Amniotic stem cell (primary cell): ENCODE results near the gene MPI.
"Not testable (repeated sequence)": the region's sequence is repeated elsewhere in the genome, so short reads cannot be mapped to it uniquely, and the experiment has no call there.

Experiments used
- DNase-seq: peaks from one replicate; lab custom pipeline; 2025; lab: John Stamatoyannopoulos, UW

MPI gene

DNA sequence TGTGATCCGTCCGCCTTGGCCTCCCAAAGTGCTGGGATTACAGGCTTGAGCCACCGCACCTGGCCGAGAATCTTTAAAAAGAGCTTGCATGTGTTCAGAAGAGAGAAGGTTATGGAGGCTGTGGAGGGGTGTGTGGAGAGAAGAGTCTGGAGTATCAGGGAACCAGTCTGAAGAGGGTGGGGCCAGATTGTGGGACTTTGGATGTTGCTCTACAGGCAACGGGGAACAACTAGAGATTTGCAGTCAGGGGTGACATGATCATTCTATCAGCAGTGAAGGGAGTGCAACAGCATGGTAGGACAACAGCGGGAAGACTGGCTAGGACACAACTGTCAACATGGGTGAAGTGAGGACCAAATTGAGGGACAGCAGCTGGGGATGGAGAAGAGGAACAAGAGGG is 25.5 kb upstream of the MPI start:
- DNase-seq, result no peak

DNA sequence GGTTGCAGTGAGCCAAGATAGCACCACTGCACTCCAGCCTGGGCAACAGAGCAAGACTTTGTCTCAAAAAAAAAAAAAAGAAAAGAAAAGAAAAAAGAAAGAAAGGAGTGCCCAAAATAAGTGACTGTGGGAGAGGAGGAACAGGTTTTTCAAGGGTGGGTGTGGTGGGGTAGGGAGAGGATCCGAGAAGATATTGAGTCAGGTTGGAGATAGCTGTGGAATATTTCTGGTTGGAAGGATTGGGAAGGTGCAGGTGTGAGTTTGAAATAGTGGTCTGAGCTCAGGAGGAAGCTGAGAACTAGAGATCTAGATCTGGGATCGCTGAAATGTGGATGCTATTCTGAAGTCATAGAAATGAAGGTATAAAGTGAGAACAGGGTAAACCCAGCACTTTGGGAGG is 24.5 kb upstream of the MPI start:
- DNase-seq, result no peak

GRCh38 chr15:74866090-74866489 is 23.8 kb upstream of the MPI start:
- DNase-seq, result peak; percentile 29

DNA sequence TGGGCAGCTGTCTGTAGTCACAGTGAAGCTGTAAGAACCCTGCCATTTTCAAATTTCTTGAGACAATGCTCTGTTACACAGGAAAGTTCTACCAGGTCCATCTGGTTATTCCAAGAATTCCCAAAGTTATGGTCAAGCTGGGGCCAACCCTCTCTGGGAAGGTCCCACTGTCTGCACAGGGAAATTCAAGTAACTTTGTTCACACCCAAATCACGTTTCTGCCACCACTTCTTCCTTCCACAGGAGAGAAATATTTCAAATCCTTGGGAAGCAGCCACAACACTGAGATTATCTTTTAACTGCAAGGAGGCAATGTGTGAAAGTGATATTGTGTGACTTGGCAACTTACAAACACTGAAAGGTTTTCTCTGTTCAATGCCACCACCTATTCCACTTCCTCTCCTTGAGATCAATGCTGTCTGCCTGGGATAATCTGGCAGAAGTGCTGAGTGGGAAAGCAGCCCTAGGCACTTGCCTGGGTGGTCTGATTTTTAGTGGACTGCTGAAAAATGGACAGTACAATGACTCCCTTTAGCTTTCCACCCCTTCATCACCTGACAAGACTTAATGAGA is 22.3 kb upstream of the MPI start:
- DNase-seq, result no peak

DNA sequence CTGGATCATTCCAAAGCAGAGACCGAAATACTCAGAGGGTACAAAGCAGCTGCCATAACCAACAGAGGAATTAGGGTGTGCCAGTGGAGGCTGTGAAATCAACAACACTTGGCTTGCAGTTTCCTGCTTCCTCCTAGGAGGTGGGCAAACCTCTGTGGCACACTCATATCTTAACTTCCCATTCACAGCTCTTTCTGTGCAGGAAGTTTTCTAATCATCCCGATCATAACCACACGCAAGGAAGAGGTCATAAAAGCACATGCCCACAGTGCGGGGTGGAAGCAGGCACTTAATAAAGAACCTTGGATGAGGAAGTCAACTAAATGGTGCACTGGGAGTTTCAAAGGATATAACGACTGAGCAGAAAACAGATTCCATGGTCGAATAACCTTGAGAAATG is 21.8 kb upstream of the MPI start:
- no peak for DNase-seq

- no peak for DNase-seq
Observed at GRCh38 chr15:74869372-74869725, 20.5 kb upstream of the MPI start.

DNA sequence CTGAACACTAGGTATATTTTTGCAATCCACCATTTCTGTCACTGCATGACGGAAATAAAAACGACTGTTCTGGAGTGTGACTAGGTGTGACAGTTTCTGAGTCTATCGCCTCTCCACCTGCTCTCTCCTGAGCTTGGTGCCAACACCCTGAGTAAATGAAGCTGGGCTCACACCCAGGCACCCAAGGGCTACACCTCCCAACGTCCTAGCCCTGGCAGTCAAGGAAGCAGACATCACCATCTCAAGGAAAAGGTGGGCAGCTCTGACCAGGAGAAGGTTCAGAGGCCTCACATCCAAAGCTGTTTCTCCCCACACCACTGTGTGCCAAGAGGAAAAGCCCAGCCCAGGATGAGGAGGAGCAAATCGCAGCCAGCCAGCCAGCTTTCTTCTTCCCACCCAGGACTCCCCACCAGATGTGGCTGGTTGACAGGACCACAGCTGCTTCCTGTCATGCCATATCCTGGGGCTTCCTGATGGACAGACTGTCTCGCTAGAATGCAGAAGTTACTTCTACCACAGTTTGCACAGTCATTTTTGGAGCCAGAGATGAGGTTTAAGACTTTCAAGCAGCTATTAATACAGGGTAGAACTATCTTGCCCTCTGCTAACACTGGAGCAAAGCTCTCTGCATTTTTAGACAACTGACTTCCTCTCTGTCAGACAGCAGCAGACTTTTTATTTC is 20.0 kb upstream of the MPI start:
- no peak for DNase-seq

GRCh38 chr15:74870436-74871215 is 19.2 kb upstream of the MPI start:
- no peak for DNase-seq

GRCh38 chr15:74872702-74873035 is 17.2 kb upstream of the MPI start:
- no peak for DNase-seq

DNA sequence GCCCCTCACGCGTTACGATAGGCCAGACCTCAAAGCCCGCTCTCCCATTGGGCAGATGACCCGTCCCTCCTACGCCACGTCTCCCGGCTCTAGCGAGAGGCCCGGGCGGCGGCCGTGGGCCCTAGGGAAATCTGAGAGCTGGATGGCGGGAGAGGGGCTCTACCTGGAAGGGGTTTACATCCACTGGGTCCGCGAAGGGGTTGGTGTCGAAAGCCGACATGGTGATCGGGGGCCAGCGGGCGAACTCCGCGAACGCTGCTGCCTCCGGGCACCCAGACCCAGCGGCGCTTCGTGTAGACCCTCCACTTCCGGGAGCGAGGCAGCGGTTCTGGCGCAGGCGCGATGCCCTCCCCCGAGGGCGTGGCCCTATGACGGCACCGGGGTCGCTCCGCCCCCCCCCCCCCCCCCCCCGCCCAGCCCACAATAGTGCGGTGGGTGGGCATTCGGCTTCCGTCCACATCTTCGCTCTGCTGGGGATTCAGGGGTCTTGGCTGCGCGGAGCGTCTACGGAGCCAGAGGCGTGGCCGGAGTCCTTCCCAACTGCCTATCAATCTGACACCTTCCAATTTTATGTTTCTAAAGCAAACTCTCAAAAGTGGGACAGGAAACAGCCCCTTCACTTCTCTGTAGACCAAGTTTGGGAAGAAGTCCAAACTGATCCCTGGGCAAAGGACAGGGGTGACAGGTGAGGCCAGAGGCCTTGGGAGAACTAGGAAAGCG is 16.6 kb upstream of the MPI start, which contains the start of gene SCAMP2:
SCAMP2 (minus strand) TSS at position 330 of the 720 bp plus-strand sequence; CDS start at position 220, 110 bp downstream.
- peak; percentile 85 for DNase-seq

DNA sequence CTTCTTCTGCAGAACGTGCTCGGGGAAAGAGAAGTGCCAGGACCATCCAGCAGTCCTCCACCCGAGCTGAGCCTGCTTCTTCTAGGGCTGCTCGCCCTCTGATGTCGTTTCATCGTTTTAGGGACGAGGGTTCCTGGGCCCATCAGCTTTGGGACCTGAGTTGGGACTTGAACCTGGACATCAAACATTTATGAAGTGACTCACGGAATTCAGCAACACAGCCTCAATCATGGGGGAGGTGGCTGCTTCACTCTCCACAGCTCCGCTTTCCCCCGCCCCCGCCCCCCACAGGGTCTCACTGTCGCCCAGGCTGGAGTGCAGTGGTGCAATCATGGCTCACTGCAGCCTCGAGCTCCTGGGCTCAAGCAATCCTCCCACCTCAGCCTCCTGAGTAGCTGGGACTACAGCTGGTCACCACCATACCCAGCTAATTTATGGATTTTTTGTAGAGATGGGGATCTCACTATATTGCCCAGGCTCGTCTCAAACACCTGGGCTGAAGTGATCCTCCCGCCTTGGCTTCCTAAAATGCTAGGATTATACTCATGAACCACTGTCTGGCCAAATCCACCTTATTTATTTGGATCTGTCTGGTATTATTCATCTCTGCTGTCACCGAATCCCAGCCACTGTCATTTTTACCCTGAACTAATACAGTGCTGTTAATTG is 16.0 kb upstream of the MPI start:
- no peak for DNase-seq

DNA sequence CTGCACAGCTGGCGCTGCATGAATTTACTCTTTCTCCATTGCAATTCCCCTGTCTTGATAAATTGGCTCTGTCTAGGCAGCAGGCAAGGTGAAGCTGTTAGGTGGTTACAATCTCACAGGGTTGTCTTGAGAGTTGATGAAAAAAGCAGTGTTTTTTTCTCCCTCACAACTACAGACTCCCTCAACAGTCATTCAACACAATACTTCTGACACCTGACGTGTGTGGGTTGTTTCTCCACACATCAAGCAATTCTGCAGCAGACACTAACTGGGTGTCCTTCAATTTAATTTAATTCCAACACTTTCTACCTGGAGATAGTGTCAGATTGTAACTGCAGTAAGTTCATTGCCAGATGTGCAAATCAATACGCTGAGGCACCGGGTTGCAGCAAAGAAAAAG is 11.6 kb upstream of the MPI start:
- no peak for DNase-seq

DNA sequence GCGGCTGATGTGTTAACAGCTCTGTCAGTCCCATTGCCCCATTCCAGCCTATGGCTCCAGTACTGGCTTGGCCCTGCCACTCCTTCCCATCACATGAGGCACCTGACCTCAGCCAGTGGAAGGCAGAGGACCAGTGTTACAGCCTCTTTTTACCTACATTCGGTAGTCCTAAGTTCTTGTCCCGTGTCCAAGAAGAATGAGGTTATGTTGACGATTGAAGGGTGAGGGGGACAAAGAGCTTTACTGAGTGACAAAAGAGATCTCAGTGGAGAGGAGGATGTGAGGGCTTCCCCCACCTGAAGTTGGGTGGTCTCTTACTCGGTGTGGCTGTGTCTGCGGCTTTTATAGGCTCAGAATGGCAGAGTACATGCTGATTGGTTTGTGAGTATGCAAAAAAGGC is 7.3 kb upstream of the MPI start:
- DNase-seq, result no peak

- DNase-seq, result no peak
Observed at GRCh38 chr15:74884428-74885223, 5.2 kb upstream of the MPI start.

GRCh38 chr15:74885461-74885860 is 4.4 kb upstream of the MPI start:
- no peak for DNase-seq

DNA sequence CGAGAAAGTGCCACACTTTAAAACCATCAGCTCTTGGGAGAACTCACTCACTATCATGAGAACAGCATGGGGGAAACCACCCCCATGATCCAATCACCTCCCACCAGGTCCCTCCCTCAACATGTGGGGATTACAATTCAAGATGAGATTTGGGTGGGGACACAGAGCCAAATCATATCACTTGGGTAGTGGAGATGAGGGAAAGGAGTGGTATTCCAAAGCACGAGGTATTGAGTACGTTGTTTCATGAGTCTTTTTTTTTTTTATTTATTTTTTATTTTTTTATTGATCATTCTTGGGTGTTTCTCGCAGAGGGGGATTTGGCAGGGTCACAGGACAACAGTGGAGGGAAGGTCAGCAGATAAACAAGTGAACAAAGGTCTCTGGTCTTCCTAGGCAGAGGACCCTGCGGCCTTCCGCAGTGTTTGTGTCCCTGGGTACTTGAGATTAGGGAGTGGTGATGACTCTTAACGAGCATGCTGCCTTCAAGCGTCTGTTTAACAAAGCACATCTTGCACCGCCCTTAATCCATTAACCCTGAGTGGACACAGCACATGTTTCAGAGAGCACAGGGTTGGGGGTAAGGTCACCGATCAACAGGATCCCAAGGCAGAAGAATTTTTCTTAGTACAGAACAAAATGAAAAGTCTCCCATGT is 2.2 kb upstream of the MPI start:
- not testable (repeated sequence) for DNase-seq

DNA sequence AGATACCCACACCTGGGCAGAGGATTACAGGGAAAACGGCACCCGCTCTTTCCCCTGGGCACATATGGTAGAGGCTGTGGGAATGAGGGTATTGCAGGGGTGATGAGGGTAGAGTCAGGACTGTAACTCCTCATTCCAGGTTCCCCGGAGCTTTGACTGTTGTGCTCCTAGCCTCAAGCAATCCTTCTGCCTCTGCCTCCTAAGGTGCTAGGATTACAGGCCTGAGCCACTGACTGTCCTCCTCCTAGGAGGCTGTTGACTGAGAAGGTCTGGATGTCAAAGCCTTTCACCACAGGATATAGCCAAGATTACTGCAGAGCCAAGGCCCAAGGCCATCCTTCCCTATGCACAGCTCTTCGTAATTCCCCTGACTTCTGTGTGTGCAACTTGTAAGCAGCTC is 1.1 kb upstream of the MPI start:
- no peak for DNase-seq

GRCh38 chr15:74889390-74889882 is 406 bp upstream of the MPI start:
- DNase-seq, result no peak

GRCh38 chr15:74890665-74890960 is 771 bp downstream of the MPI start:
- DNase-seq, result no peak

DNA sequence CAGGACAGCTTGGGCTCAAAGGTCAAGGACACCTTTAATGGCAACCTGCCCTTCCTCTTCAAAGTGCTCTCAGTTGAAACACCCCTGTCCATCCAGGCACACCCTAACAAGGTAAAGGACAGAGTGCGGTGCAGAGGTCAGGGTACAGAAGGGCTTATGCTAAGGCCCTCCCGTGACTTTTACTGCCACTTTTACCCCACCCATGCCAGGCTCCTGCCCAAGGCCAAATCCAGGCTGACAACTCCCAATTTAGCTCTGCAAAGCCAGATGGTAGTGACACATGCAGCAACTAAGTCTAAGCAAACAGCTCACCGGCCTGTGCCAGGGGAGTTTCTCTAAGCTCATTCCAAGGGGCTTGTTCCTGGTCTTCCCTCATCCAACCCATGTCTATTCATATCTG is 1.6 kb downstream of the MPI start:
- DNase-seq, result no peak

DNA sequence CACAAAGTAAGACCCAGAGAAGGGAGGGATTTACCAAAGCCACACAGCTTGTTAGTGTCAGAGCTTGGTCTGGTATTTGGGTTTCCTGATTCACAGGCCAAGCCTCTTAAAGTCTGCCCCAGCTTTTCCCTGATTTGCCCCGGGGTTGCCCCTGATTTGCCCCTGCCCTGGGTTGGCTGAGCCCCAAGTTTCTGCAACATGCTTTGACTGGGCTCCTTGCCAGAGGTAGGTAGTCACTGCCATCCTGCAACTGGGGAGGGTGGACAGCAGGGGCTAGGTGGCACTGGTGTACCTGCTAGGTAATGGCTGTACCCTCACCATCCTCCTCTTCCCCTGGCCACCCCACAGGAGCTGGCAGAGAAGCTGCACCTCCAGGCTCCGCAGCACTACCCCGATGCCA is 2.5 kb downstream of the MPI start:
- no peak for DNase-seq
